ENCODE measurements around the gene NCKIPSD.

Gene NCKIPSD

GRCh38 chr3:48696156-48696555 lies 10.4 kb upstream of the NCKIPSD start:
- no peak for DNase-seq

- no peak for DNase-seq
Observed at GRCh38 chr3:48695393-48695753, 9.7 kb upstream of the NCKIPSD start.

- DNase-seq = no peak
Observed at GRCh38 chr3:48694610-48695392, 9.1 kb upstream of the NCKIPSD start.

- no peak for DNase-seq
Observed at GRCh38 chr3:48693826-48694225, 8.1 kb upstream of the NCKIPSD start.

- no peak for DNase-seq
Observed at GRCh38 chr3:48692551-48692950, 6.8 kb upstream of the NCKIPSD start.

- DNase-seq = no peak
Observed at GRCh38 chr3:48690846-48691458, 5.2 kb upstream of the NCKIPSD start.

- no peak for DNase-seq
Observed at GRCh38 chr3:48689384-48689783, 3.7 kb upstream of the NCKIPSD start.

GRCh38 chr3:48688737-48689075 lies 3.0 kb upstream of the NCKIPSD start:
- no peak for DNase-seq

- DNase-seq = no peak
Observed at GRCh38 chr3:48688032-48688736, 2.5 kb upstream of the NCKIPSD start.

- DNase-seq = no peak
Observed at GRCh38 chr3:48687220-48687678, 1.5 kb upstream of the NCKIPSD start.

- no peak for DNase-seq
Observed at GRCh38 chr3:48686538-48687219, 964 bp upstream of the NCKIPSD start.

- no peak for DNase-seq
Observed at GRCh38 chr3:48685293-48685602, 467 bp downstream of the NCKIPSD start.

GRCh38 chr3:48684480-48685143 lies 1.1 kb downstream of the NCKIPSD start:
- DNase-seq = no peak

GRCh38 chr3:48684054-48684349 lies 1.7 kb downstream of the NCKIPSD start:
- DNase-seq = no peak

GRCh38 chr3:48682786-48683185 lies 2.9 kb downstream of the NCKIPSD start:
- DNase-seq = no peak

- no peak for DNase-seq
Observed at GRCh38 chr3:48681974-48682610, 3.6 kb downstream of the NCKIPSD start.

- no peak for DNase-seq
Observed at GRCh38 chr3:48681541-48681880, 4.2 kb downstream of the NCKIPSD start.

- no peak for DNase-seq
Observed at GRCh38 chr3:48680811-48681540, 4.7 kb downstream of the NCKIPSD start.

GRCh38 chr3:48679411-48680391 lies 6.0 kb downstream of the NCKIPSD start:
- DNase-seq = no peak

- DNase-seq = no peak
Observed at GRCh38 chr3:48678566-48679380, 6.9 kb downstream of the NCKIPSD start.
